Vagina (tissue), 2 donors: ENCODE data around the gene PRAMEF27. TPM values are rescaled to one million over a fixed set of nuclear protein-coding genes. Genes with fewer than 3 reads are reported as not detected.
"Not testable (repeated sequence)": the region's sequence is repeated elsewhere in the genome, so short reads cannot be mapped to it uniquely, and the experiment has no call there.

ENCODE experiments used
- DNase-seq, 2 donors: peaks; one replicate each; pipeline ENCODE4 v3.0.0-alpha.2; 2017; ENCODE audit errors: extremely low spot score in 2 of 2
- H3K27ac ChIP-seq: fragments of 200-600 bp; sonication (generic); one replicate; pipeline ENCODE4 v1.5.1; 2019
- H3K27me3 ChIP-seq: fragments of 200-600 bp; sonication (generic); one replicate; pipeline ENCODE4 v1.5.1; 2019
- H3K36me3 ChIP-seq, 2 donors: fragments of 200-600 bp; sonication (generic); one replicate each; pipeline ENCODE4 v1.5.1; 2017 to 2019
- H3K4me1 ChIP-seq: fragments of 200-600 bp; sonication (generic); one replicate; pipeline ENCODE4 v1.5.1; 2019
- H3K4me3 ChIP-seq, 2 donors: fragments of 200-600 bp; sonication (generic); 1 replicate in 1 of 2; 2 replicates in 1 of 2; pipeline ENCODE4 v1.5.1; 2016 to 2019
- H3K9me3 ChIP-seq: fragments of 200-600 bp; sonication (generic); one replicate; pipeline ENCODE4 v1.5.1; 2019
- intact Hi-C: fragments of 100-400 bp; cut with DNase I; formaldehyde crosslinking; loops from one replicate; pipeline ENCODE4 v1.15.1; 2023
- total RNA-seq: library from RNA; depleted of rRNA; stranded (reverse); fragments of >200 nt; gene quantifications from one replicate; pipeline ENCODE4 v1.2.3, GENCODE V29; 2016

The PRAMEF27 gene
- not detected for total RNA-seq

DNA sequence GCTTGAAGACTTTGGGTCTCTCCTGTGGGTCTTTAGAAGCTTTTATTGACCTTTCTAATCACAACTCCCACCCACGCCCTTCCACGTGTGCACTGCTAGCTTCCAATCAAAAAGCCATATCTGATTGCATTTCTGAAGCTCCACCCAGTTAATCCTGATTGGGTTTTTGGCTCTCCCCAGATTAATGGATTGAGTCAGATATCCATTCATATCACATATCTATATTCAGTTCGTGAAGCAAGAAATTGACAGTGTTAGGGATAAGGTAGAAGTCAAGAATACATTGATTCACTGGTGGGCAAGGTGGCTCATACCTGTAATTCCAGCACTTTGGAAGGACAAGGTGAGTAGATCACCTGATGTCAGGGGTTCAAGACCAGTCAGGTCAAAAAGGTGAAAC, at the start of gene PRAMEF27:
Gene PRAMEF27 (minus strand): TSS at position 101 of the 400 bp plus-strand sequence. CDS start 2,916 bp downstream, outside the sequence.
- H3K4me1 ChIP-seq, DNase-seq, intact Hi-C loops, H3K27me3 ChIP-seq, H3K36me3 ChIP-seq, H3K27ac ChIP-seq, H3K9me3 ChIP-seq, H3K4me3 ChIP-seq: not testable (repeated sequence)

DNA sequence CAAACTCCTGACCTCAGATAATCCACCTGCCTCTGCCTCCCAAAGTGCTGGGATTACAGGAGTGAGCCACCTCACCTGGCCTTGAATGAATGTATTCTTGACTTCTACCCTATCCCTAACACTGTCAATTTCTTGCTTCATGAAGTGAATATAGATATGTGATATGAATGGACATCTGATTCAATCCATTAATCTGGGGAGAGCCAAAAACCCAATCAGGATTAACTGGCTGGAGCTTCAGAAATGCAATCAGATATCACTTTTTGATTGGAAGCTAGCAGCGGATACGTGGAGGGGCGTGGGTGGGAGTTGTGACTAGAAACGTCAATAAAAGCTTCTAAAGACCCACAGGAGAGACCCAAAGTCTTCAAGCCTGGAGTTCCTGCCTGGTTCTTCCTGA, 14.1 kb upstream of the PRAMEF27 start, which contains the start of gene PRAMEF25:
Gene PRAMEF25 (plus strand): TSS at position 301 of the 400 bp plus-strand sequence. CDS start 2,920 bp downstream, outside the sequence.
- intact Hi-C loops, H3K4me1 ChIP-seq: not testable (repeated sequence)

DNA sequence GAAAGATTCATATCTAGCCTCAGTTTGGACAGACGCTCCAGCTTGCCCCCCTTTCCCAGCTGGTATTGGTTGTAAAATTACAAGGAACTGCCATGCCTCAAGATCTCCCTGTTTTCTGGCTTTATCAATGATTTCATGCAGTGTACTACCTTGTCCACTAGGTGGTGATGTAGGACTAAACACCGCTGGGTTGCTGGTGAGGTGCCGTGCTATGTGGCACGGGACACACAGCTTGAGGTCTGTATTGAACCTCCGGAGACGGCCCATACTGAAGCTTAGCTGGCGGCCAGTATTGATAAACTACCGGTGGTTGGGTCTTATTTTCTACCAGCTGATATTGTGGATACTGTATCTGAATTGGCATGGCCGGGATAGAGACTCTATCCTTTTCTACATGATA, 36.5 kb downstream of the PRAMEF27 start:
- intact Hi-C loops, H3K9me3 ChIP-seq, H3K4me3 ChIP-seq, H3K36me3 ChIP-seq, DNase-seq, H3K27ac ChIP-seq, H3K27me3 ChIP-seq, H3K4me1 ChIP-seq: not testable (repeated sequence)

More for the DNA sequence above, 14.1 kb upstream of the PRAMEF27 start, which contains the start of gene PRAMEF25:
- H3K9me3 ChIP-seq, H3K27ac ChIP-seq, H3K4me3 ChIP-seq, H3K36me3 ChIP-seq, H3K27me3 ChIP-seq, DNase-seq: not testable (repeated sequence)

DNA sequence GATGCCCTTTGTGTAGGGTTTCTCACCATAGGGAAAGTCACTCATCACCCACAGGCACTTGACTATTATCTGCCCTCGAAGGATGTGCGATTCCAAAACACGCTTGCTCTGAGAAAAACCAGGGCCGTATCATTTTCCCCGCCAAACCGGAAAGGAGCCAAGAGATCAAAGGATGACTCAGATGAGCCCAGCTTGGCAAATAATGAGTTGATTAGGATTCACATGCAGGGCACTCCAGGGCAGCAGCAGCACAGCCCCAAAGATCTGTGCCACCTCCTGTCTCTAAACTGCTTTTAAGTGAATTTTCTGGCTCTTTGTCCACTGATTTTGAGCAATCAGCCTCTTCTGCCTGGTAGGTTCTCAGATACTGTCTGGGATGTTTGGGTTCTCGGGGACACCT, 44.4 kb downstream of the PRAMEF27 start:
- not testable (repeated sequence) for H3K27me3 ChIP-seq, H3K4me3 ChIP-seq, DNase-seq

DNA sequence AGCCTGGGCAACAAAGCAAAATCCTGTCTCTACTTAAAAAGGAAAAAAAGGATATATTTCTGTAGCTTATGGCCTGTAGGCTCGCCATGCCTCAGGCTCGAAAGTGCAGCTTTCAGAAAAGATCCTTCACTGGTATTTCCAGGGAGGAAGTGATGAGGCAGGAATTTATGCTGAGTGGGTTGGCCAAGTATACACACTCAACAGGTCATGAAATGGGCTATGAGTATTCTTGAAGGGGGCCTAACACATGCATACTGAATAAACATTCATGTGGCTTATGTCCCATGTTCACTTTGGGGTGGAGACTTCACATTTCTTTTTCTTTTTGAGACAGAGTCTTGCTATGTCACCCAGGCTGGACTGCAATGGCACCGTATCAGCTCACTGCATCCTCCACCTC, 47.0 kb downstream of the PRAMEF27 start:
- H3K4me3 ChIP-seq, DNase-seq, H3K9me3 ChIP-seq, H3K27me3 ChIP-seq, H3K36me3 ChIP-seq, H3K4me1 ChIP-seq, intact Hi-C loops, H3K27ac ChIP-seq: not testable (repeated sequence)

More for the DNA sequence above, 44.4 kb downstream of the PRAMEF27 start:
- H3K9me3 ChIP-seq, intact Hi-C loops, H3K36me3 ChIP-seq, H3K27ac ChIP-seq, H3K4me1 ChIP-seq: not testable (repeated sequence)

DNA sequence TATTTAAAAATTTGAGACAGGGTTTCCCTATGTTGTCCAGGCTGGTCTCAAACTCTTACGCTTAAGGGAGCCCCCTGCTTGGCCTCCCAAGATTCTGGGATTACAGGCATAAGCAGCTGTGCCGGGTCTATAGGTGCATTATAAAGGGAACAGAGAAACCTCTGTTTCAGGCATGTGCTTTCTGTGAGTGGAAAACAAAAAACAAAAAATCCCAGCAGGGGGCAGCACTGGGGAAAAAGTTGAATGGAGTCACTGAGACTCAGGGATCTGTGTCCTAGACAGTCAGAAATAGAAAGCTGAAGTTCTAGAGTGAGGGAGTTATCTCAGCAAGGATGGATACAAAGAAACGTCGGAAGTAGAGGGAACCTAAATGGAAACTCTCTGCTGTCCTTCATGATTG, 50.6 kb downstream of the PRAMEF27 start:
- DNase-seq, intact Hi-C loops: not testable (repeated sequence)

More for the DNA sequence above, 50.6 kb downstream of the PRAMEF27 start:
- not testable (repeated sequence) for H3K4me3 ChIP-seq, H3K9me3 ChIP-seq, H3K4me1 ChIP-seq, H3K36me3 ChIP-seq, H3K27me3 ChIP-seq, H3K27ac ChIP-seq

Other genes with a start within 250 kb of the PRAMEF27 start
- not detected for gene PRAMEF11, start 225.2 kb downstream of the PRAMEF27 start, total RNA-seq
- not detected for gene HNRNPCL1, start 207.9 kb downstream of the PRAMEF27 start, total RNA-seq
- gene PRAMEF2, start 199.5 kb downstream of the PRAMEF27 start, total RNA-seq = not detected
- not detected for gene PRAMEF4, start 170.4 kb downstream of the PRAMEF27 start, total RNA-seq
- not detected for gene PRAMEF10, start 158.3 kb downstream of the PRAMEF27 start, total RNA-seq
- not detected for gene PRAMEF7, start 140.0 kb downstream of the PRAMEF27 start, total RNA-seq
- gene PRAMEF6, start 109.0 kb downstream of the PRAMEF27 start, total RNA-seq = not detected
- not detected for gene HNRNPCL3, start 4.2 kb upstream of the PRAMEF27 start, total RNA-seq
- gene PRAMEF25, start 14.2 kb upstream of the PRAMEF27 start, total RNA-seq = not detected
- not detected for gene HNRNPCL2, start 60.3 kb upstream of the PRAMEF27 start, total RNA-seq
- gene PRAMEF26, start 99.4 kb upstream of the PRAMEF27 start, total RNA-seq = not detected
- not detected for gene HNRNPCL4, start 109.1 kb upstream of the PRAMEF27 start, total RNA-seq
- gene PRAMEF9, start 115.3 kb upstream of the PRAMEF27 start, total RNA-seq = not detected
- gene PRAMEF13, start 144.8 kb upstream of the PRAMEF27 start, total RNA-seq = not detected
- not detected for gene PRAMEF18, start 169.6 kb upstream of the PRAMEF27 start, total RNA-seq
- not detected for gene PRAMEF5, start 197.6 kb upstream of the PRAMEF27 start, total RNA-seq
- not detected for gene PRAMEF8, start 228.6 kb upstream of the PRAMEF27 start, total RNA-seq
- not detected for gene PRAMEF33, start 247.0 kb upstream of the PRAMEF27 start, total RNA-seq